Measurements from ENCODE around the gene BSN.

DNA sequence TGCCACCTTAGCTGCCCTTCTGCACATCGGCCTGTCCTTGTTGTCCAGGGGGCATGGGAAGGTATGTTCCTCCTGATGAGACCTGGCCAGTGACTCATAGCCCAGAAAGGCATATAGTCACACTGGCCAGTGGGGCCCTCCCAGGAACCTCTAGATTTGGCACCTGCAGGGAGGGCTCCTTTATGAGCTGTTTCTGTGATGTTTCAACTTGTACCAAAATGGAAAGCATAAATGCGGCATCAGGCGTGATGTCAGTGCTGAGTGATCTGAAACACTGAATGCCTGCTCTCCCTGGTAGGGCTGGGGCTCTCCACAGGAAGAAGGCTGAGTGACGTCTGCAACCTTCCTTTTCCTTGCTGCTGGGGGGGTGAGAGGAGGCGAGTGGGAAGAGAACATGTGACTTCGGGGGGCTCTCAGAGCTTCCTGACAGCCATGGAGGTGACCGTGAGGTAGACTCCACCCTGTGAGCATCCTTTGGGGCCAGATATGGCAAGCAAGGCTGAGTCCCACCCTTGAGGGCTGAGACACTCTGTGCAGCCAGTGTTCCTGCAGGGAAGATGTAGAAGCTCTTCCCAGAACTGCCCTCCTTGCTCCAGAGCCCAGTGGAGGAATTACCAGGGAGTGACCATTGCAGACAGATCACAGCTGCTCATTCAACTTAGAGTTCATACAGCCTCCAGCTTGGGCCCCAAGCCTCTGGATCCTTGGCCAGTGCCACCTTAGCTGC, 82.8 kb downstream of the BSN start:
- TF ChIP-seq POLR2A (IDR thresholded peaks at IDR 0.05; ENCODE audit: low read depth, low read length) (no peak), TAF1 (IDR thresholded peaks at IDR 0.05; ENCODE audit: low read depth, low read length) (no peak), POLR2AphosphoS5 (IDR thresholded peaks at IDR 0.05; ENCODE audit: low read depth, low read length) (no peak)

Measured in GM12891 (cell line).